HG02571 (cell line): ENCODE measurements around the gene RCAN3.
A peak's percentile ranks its signal among the peaks of the same experiment; 100 is the strongest.
"Not testable (repeated sequence)": the region's sequence is repeated elsewhere in the genome, so short reads cannot be mapped to it uniquely, and the experiment has no call there.

Source experiments
- ATAC-seq: cut with Tn5 transposase; IDR thresholded peaks from one replicate; pipeline ENCODE4 v1.9.1; 2021; ENCODE audit warnings: mild to moderate bottlenecking, moderate library complexity; ENCODE audit not compliant: unreplicated experiment

Gene RCAN3

DNA sequence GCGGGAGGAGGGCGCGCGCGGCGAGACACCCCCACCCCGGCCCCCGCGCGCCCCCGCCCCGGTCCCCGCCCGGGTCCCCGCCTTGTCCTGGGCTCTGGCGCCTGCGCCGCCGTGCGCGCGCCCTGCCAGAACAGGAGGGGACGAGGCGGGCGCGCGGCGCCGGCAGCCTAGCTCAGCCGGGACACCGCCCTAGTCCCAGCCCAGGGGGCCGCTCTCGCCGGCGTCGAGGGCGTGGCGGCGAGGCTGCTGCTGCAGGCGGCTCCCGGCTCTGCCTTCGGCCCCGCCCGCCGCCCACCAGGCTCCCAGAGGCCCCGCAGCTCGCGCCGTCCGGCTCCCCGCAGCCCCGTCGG is at the start of gene RCAN3:
TSS of gene RCAN3 (plus strand) at position 128 of the 350 bp plus-strand sequence. CDS start 11,537 bp downstream, outside the sequence.
- ATAC-seq = peak; percentile 80

DNA sequence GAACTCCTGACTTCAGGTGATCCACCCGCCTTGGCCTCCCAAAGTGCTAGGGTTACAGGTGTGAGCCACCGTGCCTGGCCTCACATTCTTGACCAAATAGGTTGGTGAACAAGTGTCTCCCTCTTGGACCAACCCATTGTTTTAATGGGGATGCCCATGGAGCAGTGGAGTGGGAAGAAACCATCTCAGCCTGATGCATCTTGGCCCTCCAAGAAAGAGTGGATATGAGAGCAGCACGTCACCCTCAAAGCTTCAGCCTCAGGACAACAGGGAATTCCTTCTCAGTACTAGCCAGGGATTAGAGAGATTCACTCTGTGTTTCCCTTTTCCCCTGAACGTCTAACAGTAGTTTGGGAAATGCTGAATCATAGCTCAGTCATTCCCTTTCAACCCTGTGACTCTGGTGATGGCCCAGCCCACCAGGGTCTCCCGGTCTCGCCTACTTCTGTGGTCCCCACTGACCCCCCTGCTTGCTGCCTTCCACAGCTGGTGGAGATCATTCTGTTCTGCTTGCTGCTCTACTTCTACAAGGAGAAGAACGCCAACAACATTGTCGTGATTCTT is 49.6 kb upstream of the RCAN3 start:
- ATAC-seq = no peak

DNA sequence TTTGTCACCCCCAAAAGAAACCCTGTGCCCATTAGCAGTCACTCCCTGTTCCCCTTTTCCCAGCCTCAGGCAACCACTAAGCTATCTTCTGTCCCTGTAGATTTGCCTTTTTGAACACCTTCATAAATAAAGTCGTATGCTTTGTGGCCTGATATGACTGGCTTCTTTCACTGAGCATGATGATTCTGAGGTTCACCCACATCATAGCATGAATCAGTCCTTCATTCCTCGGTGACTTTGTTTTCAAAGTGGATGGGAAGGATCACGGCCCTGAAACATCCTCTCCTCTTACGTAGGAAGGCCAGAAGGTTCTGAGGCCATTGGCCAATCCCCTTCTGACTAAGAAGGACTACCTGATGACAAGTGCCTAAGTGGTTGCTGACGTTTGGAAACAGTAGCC is 48.0 kb upstream of the RCAN3 start:
- ATAC-seq = no peak

- no peak for ATAC-seq
Observed at GRCh38 chr1:24455272-24455671, 47.4 kb upstream of the RCAN3 start.

GRCh38 chr1:24457866-24458265 is 44.8 kb upstream of the RCAN3 start:
- ATAC-seq = no peak

GRCh38 chr1:24459551-24460266 is 42.9 kb upstream of the RCAN3 start:
- ATAC-seq = no peak

- ATAC-seq = not testable (repeated sequence)
Observed at GRCh38 chr1:24462128-24462527, 40.5 kb upstream of the RCAN3 start.

DNA sequence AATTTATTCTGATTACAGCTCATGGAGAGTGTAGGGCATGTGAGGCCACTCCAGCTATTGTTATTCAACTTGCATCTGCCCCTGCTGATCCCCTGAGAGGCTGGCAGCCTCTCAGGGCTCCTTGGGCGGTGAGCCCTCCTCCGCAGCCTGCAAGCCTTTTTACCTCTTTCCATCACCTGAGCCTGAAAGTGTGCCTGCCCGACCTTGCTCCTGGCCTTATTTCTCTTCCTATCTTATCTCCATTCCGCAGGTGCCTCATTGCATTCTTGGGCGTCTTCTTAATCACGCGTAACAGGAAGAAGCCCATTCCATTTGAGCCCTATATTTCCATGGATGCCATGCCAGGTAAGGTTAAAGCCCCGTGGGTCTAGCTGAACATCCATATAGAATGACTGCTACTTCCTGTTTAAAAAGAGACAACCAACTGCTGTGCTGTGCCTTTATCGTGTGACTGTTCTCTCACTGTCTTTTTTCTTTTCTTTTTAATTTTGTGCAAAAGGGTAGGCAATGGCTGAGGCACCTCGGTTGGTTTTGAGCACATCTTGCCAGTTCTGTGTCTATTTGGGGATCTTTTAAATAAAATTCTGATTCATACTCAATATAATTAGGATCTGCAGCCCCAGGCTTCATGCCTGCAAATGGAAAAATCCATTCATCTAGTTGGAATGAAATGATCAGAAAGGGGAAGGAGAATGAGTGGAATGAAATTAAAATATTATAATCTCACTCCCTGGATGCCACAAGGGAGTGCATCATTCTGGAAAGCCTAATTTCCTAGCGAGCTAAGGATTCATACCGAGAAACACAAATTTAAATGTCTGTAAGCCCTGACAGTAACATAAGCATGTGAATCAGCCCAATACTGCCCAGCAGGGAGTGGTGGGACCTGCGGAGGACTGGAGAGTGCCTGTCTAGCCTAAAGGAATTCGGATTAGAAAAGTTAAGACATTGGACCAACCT is 38.6 kb upstream of the RCAN3 start:
- ATAC-seq = no peak

DNA sequence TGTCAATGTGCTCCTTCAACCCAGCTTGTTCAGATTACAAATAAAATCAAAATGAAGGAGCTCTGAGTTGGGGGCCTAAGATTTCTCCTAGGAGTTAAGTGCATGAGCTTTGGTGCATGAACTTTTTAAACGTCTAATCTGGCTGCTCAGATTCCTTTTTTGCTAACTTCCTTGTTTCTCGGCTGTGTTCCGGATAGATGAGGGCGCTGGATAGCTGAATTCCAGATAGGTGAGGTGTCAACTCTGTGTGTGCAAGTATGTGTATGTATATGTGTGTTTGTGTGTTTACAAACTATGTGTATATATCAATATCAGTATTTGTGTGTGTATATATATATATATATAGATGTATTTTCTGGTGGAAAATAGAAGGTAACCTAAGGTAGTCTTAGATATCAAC is 37.5 kb upstream of the RCAN3 start:
- no peak for ATAC-seq

DNA sequence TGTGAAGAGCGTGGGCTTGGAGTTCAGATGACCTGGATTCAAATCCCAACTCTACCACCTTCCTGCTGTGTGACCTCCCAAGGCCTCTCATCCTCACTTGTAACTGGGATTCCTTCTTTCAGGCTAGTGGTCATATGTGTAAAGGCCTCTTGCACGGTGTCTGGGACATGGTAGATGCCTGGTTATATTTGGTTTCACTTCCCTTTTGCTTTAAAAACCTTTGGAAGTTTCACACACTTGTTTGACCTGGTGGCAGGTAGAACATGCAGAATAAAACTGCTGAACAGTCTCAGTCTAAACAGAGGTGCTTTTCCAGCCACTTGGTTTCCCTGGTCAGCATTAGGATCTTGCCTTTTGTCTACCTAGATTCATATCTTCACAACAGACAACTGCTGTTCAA is 37.0 kb upstream of the RCAN3 start:
- ATAC-seq = no peak

DNA sequence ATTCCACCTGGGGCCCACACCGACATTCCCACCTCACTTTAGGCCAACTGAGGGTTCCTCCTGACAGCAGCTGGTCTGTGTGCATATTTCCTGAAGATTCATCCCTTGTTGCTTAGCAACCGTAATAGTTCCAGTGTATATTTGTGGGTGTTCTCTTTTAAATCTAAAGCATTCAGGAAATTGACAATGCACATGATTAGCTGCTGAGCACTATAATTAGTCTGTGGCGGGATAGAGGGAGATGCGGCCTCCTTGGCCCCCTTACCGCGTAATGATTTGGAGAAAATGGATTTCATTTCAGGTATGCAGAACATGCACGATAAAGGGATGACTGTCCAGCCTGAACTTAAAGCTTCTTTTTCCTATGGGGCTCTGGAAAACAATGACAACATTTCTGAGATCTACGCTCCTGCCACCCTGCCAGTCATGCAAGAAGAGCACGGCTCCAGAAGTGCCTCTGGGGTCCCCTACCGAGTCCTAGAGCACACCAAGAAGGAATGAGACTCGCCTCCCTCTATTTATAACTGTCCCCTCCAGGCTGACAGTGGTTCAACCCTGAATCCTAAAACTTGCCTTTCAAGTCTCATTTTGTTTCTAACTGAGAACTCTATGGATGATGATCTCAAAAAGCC is 33.8 kb upstream of the RCAN3 start:
- no peak for ATAC-seq

GRCh38 chr1:24470592-24470991 is 32.0 kb upstream of the RCAN3 start:
- no peak for ATAC-seq

- no peak for ATAC-seq
Observed at GRCh38 chr1:24472527-24473251, 29.9 kb upstream of the RCAN3 start.

GRCh38 chr1:24474193-24474592 is 28.4 kb upstream of the RCAN3 start:
- ATAC-seq = no peak

GRCh38 chr1:24475700-24476099 is 26.9 kb upstream of the RCAN3 start:
- ATAC-seq = no peak

DNA sequence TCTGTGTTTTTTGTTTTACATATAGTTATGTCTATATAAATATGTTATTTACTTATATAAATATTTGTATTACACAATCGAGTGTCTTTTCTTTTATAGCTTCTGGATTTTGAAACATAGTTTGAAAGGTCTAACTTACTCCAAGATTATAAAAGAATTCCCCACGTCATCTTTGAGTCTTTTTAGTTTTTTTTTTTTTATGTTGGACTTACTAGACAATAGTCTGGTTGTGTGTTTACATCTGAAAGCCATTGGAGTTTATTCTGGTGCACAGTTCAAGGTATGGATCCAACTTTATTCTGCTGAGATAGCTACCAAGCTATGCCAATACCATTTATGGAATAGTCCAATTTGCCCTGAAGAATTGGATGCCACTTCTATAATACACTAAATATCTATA is 26.1 kb upstream of the RCAN3 start:
- no peak for ATAC-seq

GRCh38 chr1:24477309-24477708 is 25.3 kb upstream of the RCAN3 start:
- ATAC-seq = no peak

DNA sequence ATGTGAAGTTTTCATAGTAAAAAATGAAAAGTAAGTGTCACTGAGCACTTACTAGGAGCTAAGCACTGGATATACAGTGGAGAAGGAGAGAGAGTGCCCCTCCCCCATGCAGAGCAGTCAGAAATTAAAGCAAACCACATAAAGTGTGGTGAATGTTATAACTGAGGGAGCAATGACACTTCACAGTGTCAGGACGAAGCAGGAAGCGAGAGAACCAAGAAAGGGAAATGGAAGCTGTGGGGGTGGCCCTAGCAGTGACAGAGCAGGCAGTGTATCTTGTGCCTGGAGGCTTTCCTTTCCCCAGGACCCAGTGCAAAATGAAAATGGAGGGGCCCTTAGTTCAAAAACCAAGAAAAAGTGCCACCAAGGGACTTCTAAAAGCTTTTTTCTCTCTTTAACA is 21.5 kb upstream of the RCAN3 start:
- ATAC-seq = no peak

GRCh38 chr1:24481843-24482610 is 20.6 kb upstream of the RCAN3 start:
- no peak for ATAC-seq

DNA sequence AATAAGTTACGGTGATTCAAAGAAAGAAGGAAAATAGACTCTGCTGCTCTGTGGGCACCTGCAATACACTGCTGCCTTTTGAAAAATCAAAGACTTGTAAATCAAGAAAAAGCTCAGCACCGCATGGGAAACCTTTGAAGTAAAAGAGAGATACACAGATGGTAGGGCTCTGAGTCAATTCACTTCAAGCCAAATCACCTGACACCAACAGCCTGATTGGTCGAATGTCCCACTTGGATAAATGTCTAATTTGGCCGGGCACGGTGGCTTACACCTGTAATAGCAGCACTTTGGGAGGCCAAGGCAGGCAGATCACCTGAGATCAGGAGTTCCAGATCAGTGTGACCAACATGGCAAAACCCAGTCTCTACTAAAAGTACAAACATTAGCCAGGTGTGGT is 19.2 kb upstream of the RCAN3 start:
- no peak for ATAC-seq
